Measurements from ENCODE around the gene IRF1. TPM values are rescaled to one million over a fixed set of nuclear protein-coding genes. Genes with fewer than 3 reads are reported as not detected.
A peak's percentile ranks its signal among the peaks of the same experiment; 100 is the strongest.

IRF1 gene
- polyA plus RNA-seq, 3 donors, result 125 to 363 (median 129) TPM

DNA sequence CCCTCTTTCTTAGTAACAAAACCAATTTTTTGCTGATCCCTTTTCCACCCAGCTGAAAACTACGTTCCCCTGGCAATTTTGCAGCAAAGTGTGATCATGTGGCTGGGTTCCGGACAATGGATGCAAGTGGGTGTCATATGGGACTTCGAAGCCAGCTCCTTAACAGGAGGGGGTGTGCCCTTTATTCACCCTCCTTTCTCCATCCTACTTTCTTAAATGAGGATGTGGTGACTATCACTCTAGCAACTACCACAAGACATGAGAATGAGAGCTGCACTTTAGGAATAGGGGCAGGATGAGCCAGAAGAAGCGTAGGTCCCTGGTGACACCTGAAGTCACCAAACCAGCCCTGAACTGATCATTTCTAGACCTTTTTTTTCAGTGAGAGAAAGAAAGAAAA, 58.9 kb downstream of the IRF1 start:
- no peak overlapping the region for H3K4me2 ChIP-seq (replicated peaks; ENCODE audit: extremely low read depth, low read length, poor library complexity, severe bottlenecking)
- H3K4me1 ChIP-seq (ENCODE audit: control insufficient read depth in 1 of 2, insufficient read depth in 2 of 2, low read length in 2 of 2), result peaks cover 94 to 97% of the 10 kb centered on the region in 2 donors
- H3K9me3 Mint-ChIP-seq, result no peaks in the 10 kb centered on the region
- H3K27me3 ChIP-seq (ENCODE audit: control insufficient read depth in 2 of 2, insufficient read depth in 2 of 2, low read length in 2 of 2), result no peaks in the 10 kb centered on the region
- WGBS (ENCODE audit: insufficient coverage), result no CpG with 5 or more reads among the region's 4 CpGs
- no peak overlapping the region for H2AFZ ChIP-seq (ENCODE audit: insufficient read depth, low read depth, low read length, poor library complexity, severe bottlenecking)
- H3K9ac ChIP-seq (ENCODE audit: insufficient read depth, low read length, poor library complexity, severe bottlenecking), result no peak overlapping the region
- peaks cover 0 to 2% (median 0%) of the 10 kb centered on the region in 3 donors for H3K27me3 Mint-ChIP-seq (ENCODE audit: low read depth in 3 of 3)
- H4K20me1 ChIP-seq (ENCODE audit: insufficient read depth, low read length), result no peaks in the 10 kb centered on the region
- H3K9me3 ChIP-seq (replicated peaks in 1 of 2; ENCODE audit: control insufficient read depth in 1 of 2, insufficient read depth in 1 of 2, low read length in 2 of 2), result no peaks in the 10 kb centered on the region
- TF ChIP-seq, protein P1, sequence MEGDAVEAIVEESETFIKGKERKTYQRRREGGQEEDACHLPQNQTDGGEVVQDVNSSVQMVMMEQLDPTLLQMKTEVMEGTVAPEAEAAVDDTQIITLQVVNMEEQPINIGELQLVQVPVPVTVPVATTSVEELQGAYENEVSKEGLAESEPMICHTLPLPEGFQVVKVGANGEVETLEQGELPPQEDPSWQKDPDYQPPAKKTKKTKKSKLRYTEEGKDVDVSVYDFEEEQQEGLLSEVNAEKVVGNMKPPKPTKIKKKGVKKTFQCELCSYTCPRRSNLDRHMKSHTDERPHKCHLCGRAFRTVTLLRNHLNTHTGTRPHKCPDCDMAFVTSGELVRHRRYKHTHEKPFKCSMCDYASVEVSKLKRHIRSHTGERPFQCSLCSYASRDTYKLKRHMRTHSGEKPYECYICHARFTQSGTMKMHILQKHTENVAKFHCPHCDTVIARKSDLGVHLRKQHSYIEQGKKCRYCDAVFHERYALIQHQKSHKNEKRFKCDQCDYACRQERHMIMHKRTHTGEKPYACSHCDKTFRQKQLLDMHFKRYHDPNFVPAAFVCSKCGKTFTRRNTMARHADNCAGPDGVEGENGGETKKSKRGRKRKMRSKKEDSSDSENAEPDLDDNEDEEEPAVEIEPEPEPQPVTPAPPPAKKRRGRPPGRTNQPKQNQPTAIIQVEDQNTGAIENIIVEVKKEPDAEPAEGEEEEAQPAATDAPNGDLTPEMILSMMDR (IDR thresholded peaks at IDR 0.05), result no peak
- peak overlapping the region in 1 of 3 experiments; percentile 11 for H3K4me3 ChIP-seq (replicated peaks in 1 of 3; ENCODE audit: low read depth in 2 of 3, low read length in 3 of 3)
- H3K36me3 Mint-ChIP-seq, result peaks cover 31 to 32% of the 10 kb centered on the region in 2 donors
- no peaks in the 10 kb centered on the region for H3K36me3 ChIP-seq (replicated peaks in 1 of 2; ENCODE audit: control insufficient read depth in 1 of 2, insufficient read depth in 2 of 2, low read length in 2 of 2)
- intact Hi-C loops (cut with micrococcal nuclease), result loop anchor here in 1 of 2 donors (2.0 kb wide), 1 partner anchor 15 kb away; no protein-coding TSS in a partner anchor
- peak overlapping the region in 1 of 2 donors; percentile 50 for H3K27ac ChIP-seq (ENCODE audit: low read depth in 1 of 2, low read length in 2 of 2)
- peaks cover 75% of the 10 kb centered on the region for H3K79me2 ChIP-seq (ENCODE audit: insufficient read depth, low read length)
- H3K4me3 Mint-ChIP-seq, result no peak overlapping the region
- peak overlapping the region; percentile 72 to 97 (median 90) for H3K27ac Mint-ChIP-seq
- DNase-seq, result peak in 2 of 3 donors; percentile 52 to 58
- peaks cover 93% of the 10 kb centered on the region for H3K4me1 Mint-ChIP-seq

Small RNA genes lying within 50 kb of the gene (small RNA-seq; reads per million reads assigned to genes)
- not detected for gene RF00019 (ENCODE audit: insufficient read length, low read depth)

Other genes starting within 250 kb of the IRF1 start
- gene PDLIM4, start 233.1 kb downstream of the IRF1 start, polyA plus RNA-seq, result not detected
- 10 to 100 TPM in 2 of 3 donors, 1 to 10 TPM in 1; 7.2 to 13.0 (median 12.2) TPM for gene SLC22A4, start 196.4 kb downstream of the IRF1 start, polyA plus RNA-seq
- gene SLC22A5, start 121.1 kb downstream of the IRF1 start, polyA plus RNA-seq, result 10 to 100 TPM in 1 of 3 donors, 1 to 10 TPM in 2; 2.4 to 14.6 (median 3.5) TPM
- gene IL5, start 52.7 kb upstream of the IRF1 start, polyA plus RNA-seq, result not detected
- 1 to 10 TPM; 5.8 to 9.3 (median 8.2) TPM for gene RAD50, start 66.2 kb upstream of the IRF1 start, polyA plus RNA-seq
- gene IL13, start 167.4 kb upstream of the IRF1 start, polyA plus RNA-seq, result not detected
- gene IL4, start 183.2 kb upstream of the IRF1 start, polyA plus RNA-seq, result not detected
- gene KIF3A, start 246.8 kb upstream of the IRF1 start, polyA plus RNA-seq, result 1 to 10 TPM in 2 of 3 donors, under 1 TPM in 1; 0.68 to 1.3 (median 1.2) TPM